D341Med (cell line): ENCODE data around the gene ADARB1.
"Not testable (repeated sequence)": the region's sequence is repeated elsewhere in the genome, so short reads cannot be mapped to it uniquely, and the experiment has no call there.

Experiments used
- DNase-seq: peaks from one replicate; pipeline ENCODE4 v3.0.0; 2012; ENCODE audit warnings: low spot score

ADARB1 gene

DNA sequence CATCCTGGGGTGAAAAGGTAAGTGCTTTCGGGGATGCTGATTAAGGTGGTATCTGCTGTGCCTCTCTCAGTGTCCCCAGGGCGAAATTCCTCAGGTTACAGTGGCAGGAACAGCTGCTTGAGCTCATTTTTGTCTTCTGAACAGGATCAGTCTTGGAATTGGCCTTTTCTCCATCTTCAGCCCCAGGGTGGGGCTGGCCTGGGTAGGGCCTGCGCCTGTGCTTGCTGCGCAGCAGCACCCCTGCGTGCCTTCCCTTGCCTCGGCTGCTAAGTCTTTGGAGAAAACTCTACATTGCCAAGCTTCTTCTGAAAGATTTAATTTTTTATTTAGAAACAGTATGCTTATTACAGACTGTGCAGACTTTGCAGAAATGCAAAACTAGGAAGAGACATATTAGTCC, 41.7 kb downstream of the ADARB1 start:
- DNase-seq, result no peak

DNA sequence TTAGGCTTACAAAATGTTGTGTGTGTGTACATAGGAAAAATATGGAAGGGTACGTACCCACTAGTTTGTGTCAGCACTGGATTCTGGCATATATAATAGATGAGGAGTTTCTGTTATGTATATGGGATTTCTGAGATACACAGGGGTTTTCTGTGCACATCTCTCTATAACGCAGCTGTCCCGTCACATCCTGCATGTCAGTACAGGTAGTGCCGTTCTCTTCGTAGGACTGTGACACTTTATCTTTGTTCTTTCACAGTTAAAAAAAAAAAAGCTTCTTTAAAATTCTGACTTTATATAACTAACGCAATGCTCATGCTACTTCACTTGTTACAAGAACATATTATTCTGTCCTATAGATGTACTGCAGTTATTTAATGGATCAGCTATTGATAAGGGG, 42.9 kb downstream of the ADARB1 start:
- DNase-seq, result no peak

DNA sequence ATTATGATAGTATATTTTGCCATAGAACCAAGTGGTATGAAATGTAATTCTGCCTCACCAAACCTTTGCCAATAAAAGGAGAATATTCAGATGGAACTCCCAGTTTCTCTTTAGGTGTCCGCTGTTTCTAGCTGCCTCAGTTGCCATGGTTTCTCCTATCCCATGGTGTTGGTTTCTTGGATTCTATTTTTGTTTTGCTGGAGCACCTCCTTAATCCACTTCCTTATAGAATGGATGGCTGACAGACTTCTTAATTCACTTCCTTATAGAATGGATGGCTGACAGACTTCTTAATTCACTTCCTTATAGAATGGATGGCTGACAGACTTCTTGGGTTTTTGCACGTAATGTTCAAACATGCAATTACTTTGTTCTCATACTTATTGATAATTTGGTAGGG, 43.7 kb downstream of the ADARB1 start:
- DNase-seq, result no peak

GRCh38 chr21:45119812-45120211, 45.4 kb downstream of the ADARB1 start:
- no peak for DNase-seq

- no peak for DNase-seq
These were observed 46.6 kb downstream of the ADARB1 start for GRCh38 chr21:45120975-45121374.

GRCh38 chr21:45122030-45122429, 47.6 kb downstream of the ADARB1 start:
- no peak for DNase-seq

GRCh38 chr21:45122432-45123132, 48.2 kb downstream of the ADARB1 start:
- peak; percentile 12 for DNase-seq

DNA sequence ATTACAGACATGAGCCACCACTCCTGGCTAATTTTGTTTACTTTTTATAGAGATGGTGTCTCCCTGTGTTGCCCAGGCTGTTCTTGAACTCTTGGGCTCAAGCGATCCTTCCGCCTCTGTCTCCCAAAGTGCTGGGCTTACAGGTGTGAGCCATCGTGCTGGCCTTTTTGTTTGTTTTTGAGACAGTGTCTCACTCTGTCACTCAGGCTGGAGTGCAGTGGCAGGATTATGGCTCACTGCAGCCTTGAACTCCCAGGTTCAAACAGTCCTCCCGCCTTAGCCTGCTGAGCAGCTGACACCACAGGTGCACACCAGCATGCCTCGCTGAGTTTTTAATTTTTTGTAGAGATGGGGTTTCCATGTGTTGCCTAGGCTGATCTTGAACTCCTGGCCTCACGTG, 49.1 kb downstream of the ADARB1 start:
- no peak for DNase-seq

- no peak for DNase-seq
These were observed 50.2 kb downstream of the ADARB1 start for GRCh38 chr21:45124596-45124995.

DNA sequence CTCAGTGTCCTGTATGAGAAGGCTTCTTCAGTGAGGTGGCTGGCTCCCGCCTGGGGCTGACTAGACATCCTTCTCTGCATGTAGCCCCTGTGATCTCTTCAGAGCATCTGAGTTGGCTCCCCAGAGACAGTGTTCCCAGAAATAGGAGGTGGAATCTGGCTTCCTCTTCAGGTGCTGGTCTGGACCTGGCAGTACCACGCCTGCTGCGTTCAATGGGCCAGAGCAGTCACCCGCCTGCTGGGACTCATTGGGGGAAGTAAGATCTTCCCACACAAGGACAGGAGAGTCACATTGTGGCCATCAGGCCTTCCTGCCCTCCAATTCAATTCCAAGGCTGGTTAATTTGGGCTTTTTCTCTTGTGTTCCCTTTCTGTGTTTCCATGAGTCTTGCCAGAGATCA, 51.0 kb downstream of the ADARB1 start:
- peak; percentile 33 for DNase-seq

GRCh38 chr21:45126204-45126626, 51.8 kb downstream of the ADARB1 start:
- peak; percentile 79 for DNase-seq

DNA sequence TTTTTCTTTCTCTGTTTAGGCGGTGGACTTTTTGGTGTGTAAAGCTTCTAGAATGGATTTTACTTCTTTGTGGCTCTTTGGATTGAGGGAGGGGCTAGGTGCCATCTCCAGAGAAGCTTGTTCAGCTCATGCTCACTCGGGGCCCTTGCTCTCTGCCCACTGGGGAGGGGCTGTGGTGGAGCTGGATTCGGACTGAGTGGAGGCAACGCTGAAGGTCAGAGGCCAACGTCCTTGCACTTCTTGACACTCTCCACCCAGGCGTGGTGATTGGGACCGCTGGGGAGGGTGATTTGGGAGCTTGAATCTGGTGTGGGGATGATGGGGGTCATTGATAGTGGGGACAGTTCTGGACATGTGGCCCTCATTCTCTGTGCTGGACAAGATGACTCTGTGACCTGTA, 52.6 kb downstream of the ADARB1 start:
- DNase-seq, result peak; percentile 5

GRCh38 chr21:45127937-45128336, 53.6 kb downstream of the ADARB1 start:
- peak; percentile 14 for DNase-seq

DNA sequence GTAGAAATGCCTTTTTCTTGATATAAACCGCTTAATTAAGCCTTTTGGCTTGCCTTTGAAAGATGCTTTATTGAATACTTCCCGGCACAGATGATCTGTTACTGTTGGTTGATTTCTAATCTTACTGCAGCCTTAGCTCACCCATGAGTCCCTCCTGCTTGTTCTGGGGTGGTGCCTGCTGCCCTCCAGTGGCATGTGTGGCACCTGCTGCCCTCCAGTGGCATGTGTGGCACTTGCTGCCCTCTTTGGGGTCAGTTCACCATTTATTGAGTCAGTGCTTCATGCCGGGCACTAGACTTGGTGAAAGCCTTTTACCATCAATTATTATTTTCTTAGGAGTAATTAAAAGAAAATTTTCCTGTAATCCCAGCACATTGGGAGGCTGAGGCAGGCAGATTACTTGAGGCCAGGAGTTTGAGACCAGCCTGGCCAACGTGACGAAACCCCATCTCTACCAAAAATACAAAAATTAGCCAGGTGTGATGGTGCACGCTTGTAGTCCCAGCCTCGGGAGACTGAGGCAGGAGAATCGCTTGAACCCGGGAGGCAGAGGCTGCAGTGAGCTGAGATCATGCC, 54.3 kb downstream of the ADARB1 start:
- DNase-seq, result peak; percentile 84

GRCh38 chr21:45129189-45129923, 55.0 kb downstream of the ADARB1 start:
- peak; percentile 31 for DNase-seq

GRCh38 chr21:45130324-45130774, 56.0 kb downstream of the ADARB1 start:
- peak; percentile 9 for DNase-seq

- DNase-seq, result no peak
These were observed 57.2 kb downstream of the ADARB1 start for GRCh38 chr21:45131537-45131999.

GRCh38 chr21:45132841-45133573, 58.6 kb downstream of the ADARB1 start:
- peak; percentile 5 for DNase-seq

DNA sequence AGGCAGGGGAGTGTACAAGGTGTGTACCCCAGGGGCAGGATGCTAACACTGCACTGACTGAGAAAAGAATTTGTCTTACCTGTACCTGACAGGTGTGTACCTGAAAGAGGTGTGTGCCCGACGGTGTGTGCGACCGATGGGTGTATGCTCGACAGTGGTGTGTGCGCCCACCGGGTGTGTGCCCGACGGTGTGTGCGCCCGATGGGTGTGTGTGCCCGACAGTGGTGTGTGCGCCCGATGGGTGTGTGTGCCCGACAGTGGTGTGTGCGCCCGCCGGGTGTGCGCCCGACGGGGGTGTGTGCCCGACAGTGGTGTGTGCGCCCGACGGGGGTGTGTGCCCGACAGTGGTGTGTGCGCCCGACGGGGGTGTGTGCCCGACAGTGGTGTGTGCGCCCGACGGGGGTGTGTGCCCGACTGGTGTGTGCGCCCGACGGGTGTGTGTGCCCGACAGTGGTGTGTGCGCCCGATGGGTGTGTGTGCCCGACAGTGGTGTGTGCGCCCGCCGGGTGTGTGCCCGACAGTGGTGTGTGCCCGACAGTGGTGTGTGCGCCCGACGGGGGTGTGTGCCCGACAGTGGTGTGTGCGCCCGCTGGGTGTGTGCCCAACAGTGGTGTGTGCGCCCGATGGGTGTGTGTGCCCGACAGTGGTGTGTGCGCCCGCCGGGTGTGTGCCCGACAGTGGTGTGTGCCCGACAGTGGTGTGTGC, 59.3 kb downstream of the ADARB1 start:
- not testable (repeated sequence) for DNase-seq

DNA sequence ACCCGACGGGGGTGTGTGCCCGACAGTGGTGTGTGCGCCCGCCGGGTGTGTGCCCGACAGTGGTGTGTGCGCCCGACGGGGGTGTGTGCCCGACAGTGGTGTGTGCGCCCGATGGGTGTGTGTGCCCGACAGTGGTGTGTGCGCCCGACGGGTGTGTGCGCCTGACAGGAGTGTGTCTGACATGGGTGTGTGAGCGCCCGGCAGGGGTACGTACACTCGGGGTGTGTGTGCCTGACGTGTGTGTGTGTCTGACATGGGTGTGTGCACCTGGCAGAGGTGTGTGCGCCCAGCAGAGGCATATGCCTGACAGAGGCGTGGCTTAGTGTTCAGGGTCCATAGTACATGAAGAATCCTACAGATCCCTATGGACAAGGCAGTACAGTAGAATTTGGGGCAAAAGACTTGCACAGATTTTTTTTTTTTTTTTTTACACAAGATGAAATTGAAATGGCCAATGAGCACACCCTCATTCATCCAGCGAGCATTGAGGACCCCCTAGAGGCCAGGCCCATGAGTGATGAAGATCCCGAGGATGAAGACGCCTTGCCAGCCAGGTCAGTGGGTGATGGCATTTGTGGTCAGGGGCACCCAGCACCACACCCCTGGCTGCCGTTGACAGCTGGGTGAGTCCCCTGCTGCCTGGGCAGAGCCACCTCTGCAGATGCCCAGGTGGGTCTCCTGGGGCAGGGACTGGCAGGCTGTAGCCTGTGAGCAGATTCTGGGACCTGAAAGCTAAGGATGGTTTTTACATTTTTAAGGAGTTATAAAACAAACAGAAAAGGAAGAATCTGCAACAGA, 60.1 kb downstream of the ADARB1 start:
- peak; percentile 14 for DNase-seq

- no peak for DNase-seq
These were observed 60.7 kb downstream of the ADARB1 start for GRCh38 chr21:45135122-45135521.
